Brain microvascular endothelial cell (primary cell): Measurements from ENCODE around the gene TBC1D16.

ENCODE experiments used
- DNase-seq: peaks from one replicate; pipeline ENCODE4 v3.0.0-alpha.2; 2020
- H3K27ac ChIP-seq: fragments of 250-450 bp; sonication (Bioruptor Pico); 2 replicates; pipeline ENCODE4 v1.5.1; 2020; ENCODE audit warnings: mild to moderate bottlenecking, moderate library complexity
- H3K27me3 ChIP-seq: fragments of 250-450 bp; sonication (Bioruptor Pico); replicated peaks from 2 replicates; pipeline ENCODE4 v1.5.1; 2020; ENCODE audit warnings: mild to moderate bottlenecking
- H3K36me3 ChIP-seq: fragments of 250-450 bp; sonication (Bioruptor Pico); replicated peaks from 2 replicates; pipeline ENCODE4 v1.5.1; 2020; ENCODE audit warnings: mild to moderate bottlenecking
- H3K4me3 ChIP-seq: 2 replicates; pipeline ENCODE4 v1.5.1; 2011; ENCODE audit warnings: low read depth, mild to moderate bottlenecking, control low read depth, low read length, moderate library complexity
- in situ Hi-C: cut with HindIII; loops from 2 replicates; pipeline ENCODE4 v1.10.0; 2017; ENCODE audit warnings: low sequenced_read_pairs, low pct_ligation_motif_present
- TF ChIP-seq, protein P1 (sequence below): IDR thresholded peaks from 2 replicates; pipeline ENCODE4 v1.5.1; 2011; ENCODE audit warnings: low read depth, mild to moderate bottlenecking, moderate library complexity, low read length, control low read depth, inconsistent platforms; ENCODE audit errors: missing control alignments

TBC1D16 gene

DNA sequence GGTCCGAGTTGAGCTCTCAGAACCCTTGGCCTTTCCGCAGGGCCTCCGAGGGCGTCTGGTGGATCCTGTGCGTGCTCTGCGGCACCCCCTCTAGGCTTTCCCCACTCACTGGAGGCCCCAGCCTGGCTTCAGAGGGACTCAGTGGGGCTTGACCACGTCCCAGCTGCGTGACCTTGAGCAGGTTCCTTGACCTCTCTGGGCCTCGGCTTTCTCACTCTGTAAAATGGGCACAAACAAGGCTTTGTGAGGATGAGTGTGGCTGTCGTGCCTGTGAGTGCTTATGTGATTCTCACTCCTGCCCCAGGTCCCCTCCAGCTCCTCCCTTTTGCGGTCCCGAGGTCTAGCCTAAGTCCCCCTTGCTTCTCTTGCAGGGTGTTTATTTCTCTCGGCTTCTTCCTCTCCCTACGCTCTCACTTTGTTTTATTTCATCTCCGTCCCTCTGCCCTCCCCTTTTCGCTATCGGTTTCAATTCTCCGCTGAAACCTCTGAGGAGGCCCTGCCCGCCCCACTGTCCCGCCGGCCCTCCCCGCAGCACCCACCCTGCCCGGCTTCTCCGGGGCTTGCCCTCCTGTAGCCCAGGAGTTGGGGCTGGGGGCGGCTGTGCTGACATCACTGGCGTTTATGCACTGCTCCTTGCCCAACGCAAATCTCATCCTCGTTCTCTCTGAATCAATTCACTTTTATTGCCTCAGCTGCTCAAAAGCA lies 114.1 kb downstream of the TBC1D16 start:
- no peak overlapping the region for H3K27ac ChIP-seq

DNA sequence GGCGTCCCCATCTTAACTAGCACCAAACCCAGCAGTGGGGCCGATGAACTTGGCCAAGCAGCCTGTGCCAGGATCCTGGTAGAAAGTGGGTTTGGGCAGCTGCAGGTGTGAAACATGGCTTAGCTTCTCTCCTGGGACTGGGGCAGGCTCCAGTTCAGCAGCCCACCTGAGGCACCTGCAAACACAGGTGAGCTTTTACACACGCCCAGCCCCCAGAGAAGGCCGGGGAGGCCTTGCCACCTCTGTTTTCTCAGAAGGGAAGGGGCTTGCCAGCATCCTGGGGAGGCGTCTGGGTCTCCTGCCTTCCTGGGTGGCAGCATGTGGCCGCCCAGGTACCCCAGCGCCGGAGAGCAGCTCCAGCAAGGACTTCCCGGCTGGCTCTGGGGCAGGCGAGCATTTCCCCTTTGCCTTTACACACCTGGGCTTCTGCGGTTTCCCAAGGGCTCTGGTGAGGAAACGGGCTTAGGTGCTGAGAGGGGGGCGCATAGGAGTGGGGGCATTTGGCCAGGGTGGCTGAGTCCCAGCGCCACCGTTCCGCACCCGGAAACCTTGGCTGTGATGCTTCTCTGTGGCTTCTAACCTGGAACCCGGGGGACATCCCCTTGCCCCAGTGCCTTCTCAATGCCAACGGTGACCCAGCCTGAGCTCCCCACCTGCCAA lies 114.8 kb downstream of the TBC1D16 start:
- no peaks in the 10 kb centered on the region for H3K36me3 ChIP-seq
- no peak overlapping the region for H3K27ac ChIP-seq
- TF ChIP-seq, protein P1, sequence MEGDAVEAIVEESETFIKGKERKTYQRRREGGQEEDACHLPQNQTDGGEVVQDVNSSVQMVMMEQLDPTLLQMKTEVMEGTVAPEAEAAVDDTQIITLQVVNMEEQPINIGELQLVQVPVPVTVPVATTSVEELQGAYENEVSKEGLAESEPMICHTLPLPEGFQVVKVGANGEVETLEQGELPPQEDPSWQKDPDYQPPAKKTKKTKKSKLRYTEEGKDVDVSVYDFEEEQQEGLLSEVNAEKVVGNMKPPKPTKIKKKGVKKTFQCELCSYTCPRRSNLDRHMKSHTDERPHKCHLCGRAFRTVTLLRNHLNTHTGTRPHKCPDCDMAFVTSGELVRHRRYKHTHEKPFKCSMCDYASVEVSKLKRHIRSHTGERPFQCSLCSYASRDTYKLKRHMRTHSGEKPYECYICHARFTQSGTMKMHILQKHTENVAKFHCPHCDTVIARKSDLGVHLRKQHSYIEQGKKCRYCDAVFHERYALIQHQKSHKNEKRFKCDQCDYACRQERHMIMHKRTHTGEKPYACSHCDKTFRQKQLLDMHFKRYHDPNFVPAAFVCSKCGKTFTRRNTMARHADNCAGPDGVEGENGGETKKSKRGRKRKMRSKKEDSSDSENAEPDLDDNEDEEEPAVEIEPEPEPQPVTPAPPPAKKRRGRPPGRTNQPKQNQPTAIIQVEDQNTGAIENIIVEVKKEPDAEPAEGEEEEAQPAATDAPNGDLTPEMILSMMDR, result no peak
- no peak overlapping the region for H3K4me3 ChIP-seq
- H3K27me3 ChIP-seq, result peaks cover 15% of the 10 kb centered on the region
- in situ Hi-C loops, result no loop called here
- no peak for DNase-seq

More for the DNA sequence above, 114.1 kb downstream of the TBC1D16 start:
- Histone ChIP-seq H3K27me3 (peaks cover 14% of the 10 kb centered on the region), H3K36me3 (no peaks in the 10 kb centered on the region), H3K4me3 (no peak overlapping the region)
- no peak for DNase-seq
- TF ChIP-seq, protein P1, result no peak
- in situ Hi-C loops, result no loop called here

DNA sequence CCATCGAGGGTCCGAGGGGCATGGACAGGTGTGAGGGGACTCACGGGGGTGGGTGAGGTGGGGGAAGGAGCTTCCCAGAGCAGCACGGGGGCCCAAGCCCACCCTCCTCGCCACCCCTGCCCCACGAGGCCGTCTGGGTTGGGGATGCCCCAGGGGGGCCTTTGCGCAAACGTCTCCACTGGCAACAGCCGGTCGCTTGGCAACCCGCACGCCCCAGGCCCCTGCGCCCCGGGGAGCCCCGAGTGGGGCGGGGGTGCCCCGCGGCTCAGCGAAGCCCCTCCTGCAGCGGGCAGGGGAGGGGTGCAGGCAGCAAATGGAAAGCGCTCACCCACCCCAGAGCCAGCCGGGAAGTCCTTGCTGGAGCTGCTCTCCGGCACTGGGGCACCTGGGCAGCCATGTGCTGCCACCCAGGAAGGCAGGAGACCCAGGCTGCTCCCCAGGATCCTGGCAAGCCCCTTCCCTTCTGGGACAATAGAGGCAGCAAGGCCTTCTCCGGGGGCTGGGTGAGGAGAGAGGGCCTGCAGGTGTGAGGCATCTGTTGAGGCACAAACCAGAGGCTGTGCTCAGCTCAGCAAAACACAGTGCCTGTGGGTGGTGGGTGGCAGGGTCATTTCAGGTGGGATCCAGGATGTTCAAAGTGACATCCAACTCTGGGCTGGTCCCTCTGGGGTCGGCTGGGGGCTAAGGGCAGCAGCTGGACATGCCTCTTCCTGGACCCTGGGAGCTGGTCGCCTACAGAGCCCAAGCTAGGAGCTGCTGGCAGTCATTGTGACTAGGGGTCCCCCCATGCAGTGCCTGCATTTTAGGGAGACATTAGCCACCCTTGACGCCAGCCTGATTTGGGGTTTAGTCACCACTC lies 115.6 kb downstream of the TBC1D16 start:
- TF ChIP-seq, protein P1, result no peak
- peaks cover 17% of the 10 kb centered on the region for H3K27me3 ChIP-seq
- in situ Hi-C loops, result no loop called here

DNA sequence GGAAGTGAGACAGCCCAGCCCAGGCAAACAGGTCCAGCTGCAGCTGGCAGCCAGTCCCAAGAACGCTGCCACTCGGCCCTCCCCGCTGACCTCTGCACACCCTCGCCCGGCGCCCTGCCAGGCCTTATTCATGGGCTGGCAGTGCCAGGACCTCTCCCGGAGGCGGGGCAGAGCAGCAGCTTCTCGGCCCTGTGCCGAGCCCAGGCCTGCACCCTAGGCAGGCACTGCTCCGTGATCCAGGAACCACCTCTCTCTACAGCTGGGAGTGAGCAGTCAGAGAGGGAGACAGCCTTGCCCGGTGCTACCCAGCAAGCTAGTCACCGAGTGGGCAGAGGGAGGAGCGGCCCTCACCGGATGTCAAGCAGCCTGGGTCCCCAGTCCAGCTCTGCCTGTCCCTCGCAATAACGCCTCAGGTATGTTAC lies 116.5 kb downstream of the TBC1D16 start:
- Histone ChIP-seq H3K27ac (no peak overlapping the region), H3K4me3 (no peak overlapping the region), H3K36me3 (no peaks in the 10 kb centered on the region), H3K27me3 (peaks cover 17% of the 10 kb centered on the region)
- DNase-seq, result no peak
- in situ Hi-C loops, result no loop called here
- TF ChIP-seq, protein P1, result no peak

More for the DNA sequence above, 115.6 kb downstream of the TBC1D16 start:
- H3K4me3 ChIP-seq, result no peak overlapping the region
- no peak overlapping the region for H3K27ac ChIP-seq
- no peaks in the 10 kb centered on the region for H3K36me3 ChIP-seq
- no peak for DNase-seq

DNA sequence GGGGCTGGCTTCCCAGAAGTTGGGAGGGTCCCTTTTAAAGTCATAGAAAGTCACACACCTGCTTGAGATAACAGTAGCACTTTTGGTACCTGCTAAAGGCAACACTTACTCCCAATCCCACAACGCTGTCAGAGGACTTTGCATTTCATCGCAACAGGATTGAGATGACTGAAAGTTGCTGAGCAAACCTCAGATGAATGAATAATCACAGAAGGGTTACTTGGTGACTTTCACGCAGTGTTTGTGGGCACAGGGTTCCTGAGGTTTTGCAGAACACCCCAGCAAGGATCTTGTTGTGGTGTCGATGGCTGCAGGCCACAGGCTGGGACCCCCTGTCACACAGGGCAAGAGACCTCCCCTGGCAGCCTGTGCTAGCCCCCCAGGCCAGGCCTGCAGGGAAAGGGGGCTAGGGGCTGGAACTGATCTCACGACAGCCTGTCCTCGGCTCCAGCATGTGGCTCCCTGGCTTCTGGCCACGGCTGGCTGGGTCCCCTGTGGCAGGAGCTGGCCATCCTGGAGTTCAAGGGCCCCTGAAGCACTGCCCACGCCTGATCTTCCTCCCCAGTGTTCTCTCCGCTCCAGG lies 117.0 kb downstream of the TBC1D16 start:
- TF ChIP-seq, protein P1, result no peak
- Histone ChIP-seq H3K36me3 (no peaks in the 10 kb centered on the region), H3K27ac (no peak overlapping the region), H3K27me3 (peaks cover 17% of the 10 kb centered on the region), H3K4me3 (no peak overlapping the region)
- in situ Hi-C loops, result no loop called here
- DNase-seq, result no peak
